Thymus (tissue), 11 donors: Measurements from ENCODE around the gene MRPL23. TPM values are rescaled to one million over a fixed set of nuclear protein-coding genes. Genes with fewer than 3 reads are reported as not detected.

Experiments used
- DNase-seq, 9 donors: peaks; one replicate each; pipeline ENCODE4 v3.0.0-alpha.2; 2013; ENCODE audit warnings: low spot score in 9 of 9, low read depth in 6 of 9, missing footprints in 1 of 9
- H3K27ac ChIP-seq, 2 donors: one replicate each; pipeline ENCODE4 v1.5.1; 2013; ENCODE audit warnings: control low read depth in 1 of 2, low read depth in 1 of 2, low read length in 1 of 2, mild to moderate bottlenecking in 1 of 2, moderate library complexity in 1 of 2
- H3K27me3 ChIP-seq, 2 donors: one replicate each; pipeline ENCODE4 v1.5.1; 2013; ENCODE audit warnings: low read length in 1 of 2; ENCODE audit not compliant: control insufficient read depth in 2 of 2, insufficient read depth in 1 of 2
- H3K36me3 ChIP-seq, 2 donors: one replicate each; pipeline ENCODE4 v1.5.1; 2013; ENCODE audit warnings: low read length in 1 of 2, mild to moderate bottlenecking in 1 of 2, moderate library complexity in 1 of 2; ENCODE audit not compliant: control insufficient read depth in 2 of 2, insufficient read depth in 2 of 2
- H3K4me1 ChIP-seq, 2 donors: one replicate each; pipeline ENCODE4 v1.5.1; 2013; ENCODE audit warnings: low read length in 2 of 2; ENCODE audit not compliant: control insufficient read depth in 2 of 2, insufficient read depth in 2 of 2
- H3K4me3 ChIP-seq, 2 donors: one replicate each; pipeline ENCODE4 v1.5.1; 2013; ENCODE audit warnings: low read length in 2 of 2, control low read depth in 1 of 2, mild to moderate bottlenecking in 1 of 2
- H3K9me3 ChIP-seq, 2 donors: one replicate each; pipeline ENCODE4 v1.5.1; 2013; ENCODE audit warnings: low read length in 1 of 2, mild to moderate bottlenecking in 1 of 2; ENCODE audit not compliant: control insufficient read depth in 2 of 2, insufficient read depth in 1 of 2
- WGBS: extraction: QIAGEN DNeasy Blood & Tissue Kit; methylation state at CpG from one replicate; pipeline ENCODE4 v1.1.7; 2013; 5-methylcytosine and 5-hydroxymethylcytosine counted together
- polyA plus RNA-seq: library from polyadenylated mRNA; stranded (reverse); fragments of 200-250 nt; gene quantifications from one replicate; pipeline ENCODE4 v1.2.3, GENCODE V29; 2013
- total RNA-seq: library from RNA; stranded (reverse); fragments of 120-200 nt; gene quantifications from one replicate; pipeline ENCODE4 v1.2.4, GENCODE V29; 2013
- donor health status: healthy.

The MRPL23 gene
- total and polyA plus RNA-seq, 2 donors, result 62.8 to 75.9 TPM

DNA sequence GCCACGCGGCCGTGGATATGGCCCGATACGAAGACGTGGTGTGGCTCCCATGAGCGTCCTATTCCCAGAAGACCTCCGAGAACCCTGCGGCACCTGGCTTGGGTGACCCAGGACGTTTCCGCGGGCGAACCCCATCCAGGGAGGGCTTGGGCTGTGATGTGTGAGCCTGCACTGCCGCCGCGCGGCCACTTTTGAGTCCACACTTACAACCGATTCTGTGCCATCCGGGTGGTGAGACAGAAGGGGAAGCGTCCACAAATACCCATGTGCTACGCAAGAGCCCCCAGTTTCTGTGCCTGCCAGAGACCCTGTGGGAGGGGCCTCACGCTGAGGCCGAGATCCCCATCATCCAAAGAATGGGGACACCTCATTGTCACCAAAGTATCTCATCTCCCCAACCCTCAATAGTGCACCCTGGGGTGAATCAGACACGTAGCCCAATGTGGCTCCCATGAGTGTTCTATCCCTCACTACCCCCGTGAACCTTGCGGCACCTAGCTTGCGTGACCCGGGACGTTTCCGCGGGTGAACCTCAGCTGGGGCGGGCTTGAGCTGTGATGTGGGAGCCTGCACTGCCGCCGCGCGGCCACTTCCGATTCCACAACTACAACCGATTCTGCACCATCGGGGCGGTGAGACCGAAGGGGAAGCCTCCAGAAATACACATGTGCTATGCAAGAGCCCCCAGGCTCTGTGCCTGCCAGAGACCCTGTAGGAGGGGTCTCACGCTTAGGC lies 55.1 kb downstream of the MRPL23 start:
- no peaks in the 10 kb centered on the region for H3K9me3 ChIP-seq
- no peaks in the 10 kb centered on the region for H3K4me1 ChIP-seq
- H3K4me3 ChIP-seq, result no peak overlapping the region
- H3K27me3 ChIP-seq, result no peaks in the 10 kb centered on the region
- WGBS, result no CpG with 5 or more reads among the region's 42 CpGs
- no peak for DNase-seq
- H3K36me3 ChIP-seq, result no peaks in the 10 kb centered on the region
- H3K27ac ChIP-seq, result no peak overlapping the region

DNA sequence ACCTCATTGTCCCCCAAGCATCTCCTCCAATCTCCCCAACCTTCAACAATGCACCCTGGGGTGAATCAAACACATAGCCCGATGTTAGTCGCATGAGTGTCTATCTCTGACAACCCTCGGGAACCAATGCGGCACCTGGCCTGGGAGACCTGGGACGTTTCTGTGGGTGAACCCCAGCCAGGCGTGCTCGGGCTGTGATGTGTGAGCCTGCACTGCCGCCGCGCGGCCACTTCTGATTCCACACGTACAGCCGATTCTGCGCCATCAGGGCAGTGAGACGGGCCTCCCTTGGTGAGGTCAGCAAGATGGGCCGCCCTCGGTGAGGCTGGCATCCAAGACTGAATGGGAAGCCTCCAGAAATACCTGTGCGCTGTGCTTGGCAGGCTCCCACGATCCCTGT lies 55.7 kb downstream of the MRPL23 start:
- Histone ChIP-seq H3K27me3 (no peaks in the 10 kb centered on the region), H3K4me1 (no peaks in the 10 kb centered on the region), H3K36me3 (no peaks in the 10 kb centered on the region), H3K9me3 (no peaks in the 10 kb centered on the region), H3K4me3 (no peak overlapping the region), H3K27ac (no peak overlapping the region)
- WGBS, result no CpG with 5 or more reads among the region's 19 CpGs
- DNase-seq, result no peak

DNA sequence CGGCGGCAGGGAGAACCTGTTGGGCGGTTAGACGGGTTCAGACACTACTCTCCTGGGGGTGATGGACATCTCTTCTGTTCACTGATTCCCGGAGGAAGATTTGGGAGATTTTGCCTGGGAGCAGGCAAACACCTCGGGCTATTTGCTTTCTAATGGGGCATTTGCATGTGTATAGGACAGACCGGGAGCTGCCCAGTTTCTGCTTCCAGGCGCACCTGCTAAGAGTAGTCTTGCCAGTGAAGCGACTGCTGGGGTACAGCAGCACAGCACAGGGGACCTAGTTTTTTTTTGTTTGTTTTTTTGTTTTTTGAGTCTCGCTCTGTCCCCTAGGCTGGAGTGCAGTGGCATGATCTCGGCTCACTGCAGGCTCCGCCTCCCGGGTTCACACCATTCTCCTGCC lies 57.3 kb downstream of the MRPL23 start:
- no peaks in the 10 kb centered on the region for H3K4me1 ChIP-seq
- WGBS, result no CpG with 5 or more reads among the region's 13 CpGs
- no peak overlapping the region for H3K27ac ChIP-seq
- no peaks in the 10 kb centered on the region for H3K9me3 ChIP-seq
- H3K27me3 ChIP-seq, result no peaks in the 10 kb centered on the region
- no peak overlapping the region for H3K4me3 ChIP-seq
- no peaks in the 10 kb centered on the region for H3K36me3 ChIP-seq
- no peak for DNase-seq

Other genes starting within 250 kb of the MRPL23 start
- 0.14 TPM for gene IFITM10, start 196.7 kb upstream of the MRPL23 start, total RNA-seq
- gene IFITM10, start 196.7 kb upstream of the MRPL23 start, polyA plus RNA-seq, result 0.80 TPM
- 97.4 TPM for gene CTSD, start 183.4 kb upstream of the MRPL23 start, total RNA-seq
- gene CTSD, start 183.4 kb upstream of the MRPL23 start, polyA plus RNA-seq, result 487 TPM
- 0.71 TPM for gene SYT8, start 112.3 kb upstream of the MRPL23 start, total RNA-seq
- 9.8 TPM for gene SYT8, start 112.3 kb upstream of the MRPL23 start, polyA plus RNA-seq
- 4.5 TPM for gene TNNI2, start 108.4 kb upstream of the MRPL23 start, total RNA-seq
- 13.4 TPM for gene TNNI2, start 108.4 kb upstream of the MRPL23 start, polyA plus RNA-seq
- 179 TPM for gene LSP1, start 94.2 kb upstream of the MRPL23 start, total RNA-seq
- 138 TPM for gene LSP1, start 94.2 kb upstream of the MRPL23 start, polyA plus RNA-seq
- gene PRR33, start 55.4 kb upstream of the MRPL23 start, total RNA-seq, result not detected
- gene PRR33, start 55.4 kb upstream of the MRPL23 start, polyA plus RNA-seq, result 0.18 TPM
- gene TNNT3, start 27.6 kb upstream of the MRPL23 start, total RNA-seq, result 15.8 TPM
- 44.9 TPM for gene TNNT3, start 27.6 kb upstream of the MRPL23 start, polyA plus RNA-seq
- gene H19, start 50.5 kb downstream of the MRPL23 start, total RNA-seq, result 413 TPM
- gene H19, start 50.5 kb downstream of the MRPL23 start, polyA plus RNA-seq, result 102 TPM
- 38.2 TPM for gene IGF2, start 192.1 kb downstream of the MRPL23 start, total RNA-seq
- 7.2 TPM for gene IGF2, start 192.1 kb downstream of the MRPL23 start, polyA plus RNA-seq
- 0.42 TPM for gene INS, start 213.9 kb downstream of the MRPL23 start, total RNA-seq
- 2.4 TPM for gene INS, start 213.9 kb downstream of the MRPL23 start, polyA plus RNA-seq
- 0.14 TPM for gene TH, start 224.5 kb downstream of the MRPL23 start, total RNA-seq
- gene TH, start 224.5 kb downstream of the MRPL23 start, polyA plus RNA-seq, result 0.46 TPM